ENCODE data around the gene SLC13A1.

Gene SLC13A1

DNA sequence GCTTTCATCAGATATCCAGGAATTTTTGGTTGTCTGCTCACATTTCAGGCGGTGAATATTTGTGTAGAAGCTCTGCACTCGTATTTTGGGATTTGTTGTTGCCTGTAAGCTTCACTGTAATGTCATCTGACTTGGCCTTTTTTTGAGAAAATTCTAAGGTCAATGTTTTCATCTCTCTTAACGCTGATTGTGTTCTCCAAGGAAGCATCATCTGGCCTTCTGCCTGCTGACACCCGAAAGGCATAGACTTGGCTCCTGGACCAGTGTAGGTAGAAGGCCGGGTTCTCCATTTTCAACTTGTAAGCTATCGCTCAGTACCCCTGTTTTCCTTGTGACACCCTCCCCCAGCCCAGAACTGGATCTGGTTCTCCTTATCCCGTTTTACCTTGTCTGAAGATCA lies 44.2 kb downstream of the SLC13A1 start:
- WGBS, 2 experiments (ENCODE audit: insufficient coverage in 2 of 2): 95 to 100% methylated on average over 3 to 4 of the region's 7 CpGs
- H3K27ac ChIP-seq (ENCODE audit: low read depth, low read length, severe bottlenecking): no peak overlapping the region
- no peaks in the 10 kb centered on the region for H3K36me3 ChIP-seq (ENCODE audit: control insufficient read depth, insufficient read depth, low read length)
- no peaks in the 10 kb centered on the region for H3K4me1 ChIP-seq (ENCODE audit: control insufficient read depth, insufficient read depth, low read length, poor library complexity, severe bottlenecking)
- no peaks in the 10 kb centered on the region for H3K9me3 ChIP-seq (ENCODE audit: control insufficient read depth, low read length)
- H3K4me3 ChIP-seq (ENCODE audit: extremely low read depth, insufficient read depth, low read length, poor library complexity, severe bottlenecking): no peak overlapping the region

DNA sequence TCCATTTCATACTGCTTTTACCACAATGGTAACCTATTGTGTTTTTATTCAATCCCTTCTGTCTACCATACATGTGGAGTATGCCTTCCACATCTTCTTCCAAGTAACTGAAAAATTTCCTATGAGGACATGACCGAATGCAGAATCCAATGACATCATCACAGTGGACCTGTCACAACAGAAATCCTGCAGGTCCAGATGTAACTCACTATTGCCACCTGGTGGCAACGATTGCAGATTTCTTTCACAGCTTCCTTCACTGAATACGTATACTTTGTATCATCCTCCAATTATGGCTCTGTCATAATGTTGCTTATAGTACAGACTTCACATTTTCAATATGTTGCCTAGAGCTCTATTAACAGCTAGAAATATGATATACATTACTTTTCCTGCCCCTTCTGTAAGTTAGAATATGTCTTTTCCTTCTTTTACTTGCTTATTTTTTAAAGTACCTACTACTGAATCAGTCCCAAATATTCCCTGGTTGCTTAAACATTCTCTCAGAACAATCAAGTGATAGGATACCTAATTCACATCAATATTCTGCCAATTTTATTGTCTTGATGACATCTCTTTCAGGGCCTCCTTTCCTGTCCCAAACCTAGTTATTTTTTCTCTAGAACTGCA lies 45.4 kb downstream of the SLC13A1 start:
- Histone ChIP-seq H3K9me3 (ENCODE audit: control insufficient read depth, low read length) (no peaks in the 10 kb centered on the region), H3K4me1 (ENCODE audit: control insufficient read depth, insufficient read depth, low read length, poor library complexity, severe bottlenecking) (no peaks in the 10 kb centered on the region), H3K27ac (ENCODE audit: low read depth, low read length, severe bottlenecking) (no peak overlapping the region), H3K36me3 (ENCODE audit: control insufficient read depth, insufficient read depth, low read length) (no peaks in the 10 kb centered on the region), H3K4me3 (ENCODE audit: extremely low read depth, insufficient read depth, low read length, poor library complexity, severe bottlenecking) (no peak overlapping the region)
- whole genome bisulfite sequencing, 2 experiments (ENCODE audit: insufficient coverage in 2 of 2): 0% methylated on average over 1 of the region's 3 CpGs

DNA sequence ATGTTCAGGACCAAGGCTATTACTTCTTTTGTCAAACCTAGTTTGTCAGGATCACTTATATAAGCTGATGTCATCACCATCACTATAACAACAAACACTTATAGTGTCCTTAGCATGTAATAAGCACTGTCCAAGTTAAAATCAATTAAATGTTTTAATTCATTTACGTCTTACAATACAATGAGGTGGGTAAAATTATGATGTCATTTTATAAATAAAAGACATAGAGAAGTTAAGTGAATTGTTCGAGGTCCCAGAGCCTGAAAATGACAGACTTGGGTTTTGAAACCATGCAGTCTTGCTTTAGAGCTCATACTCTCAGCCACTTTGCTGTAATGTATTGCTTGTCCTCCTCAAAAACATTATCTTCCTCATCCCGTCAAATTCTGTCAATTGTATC lies 48.3 kb downstream of the SLC13A1 start:
- no peaks in the 10 kb centered on the region for H3K36me3 ChIP-seq (ENCODE audit: control insufficient read depth, insufficient read depth, low read length)
- H3K4me1 ChIP-seq (ENCODE audit: control insufficient read depth, insufficient read depth, low read length, poor library complexity, severe bottlenecking): no peaks in the 10 kb centered on the region
- H3K27ac ChIP-seq (ENCODE audit: low read depth, low read length, severe bottlenecking): no peak overlapping the region
- H3K9me3 ChIP-seq (ENCODE audit: control insufficient read depth, low read length): no peaks in the 10 kb centered on the region
- H3K4me3 ChIP-seq (ENCODE audit: extremely low read depth, insufficient read depth, low read length, poor library complexity, severe bottlenecking): no peak overlapping the region
- whole genome bisulfite sequencing, 2 experiments (ENCODE audit: insufficient coverage in 2 of 2): 90% methylated on average over 2 of the region's 3 CpGs; no CpG with 5 or more reads in 1 of the 2 experiments

DNA sequence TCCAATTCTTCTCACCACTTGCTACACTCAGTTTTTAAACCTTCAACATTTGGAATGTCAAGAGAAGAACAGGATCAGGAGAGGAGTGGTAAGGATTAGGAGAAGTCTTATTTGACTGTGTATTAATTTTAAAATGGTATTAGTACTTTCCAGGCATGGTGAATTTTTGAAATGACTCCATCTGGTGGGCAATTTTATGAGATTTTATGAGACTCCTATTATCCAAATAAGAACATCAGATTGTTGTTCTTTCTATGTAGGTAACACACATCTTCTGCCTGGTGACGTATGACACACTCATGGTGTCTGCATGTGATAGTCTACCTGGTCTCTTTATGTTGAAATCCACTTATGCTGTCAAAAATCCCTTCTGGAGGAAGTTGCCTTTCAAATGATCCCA lies 51.0 kb downstream of the SLC13A1 start:
- Histone ChIP-seq H3K27ac (ENCODE audit: low read depth, low read length, severe bottlenecking) (no peak overlapping the region), H3K4me1 (ENCODE audit: control insufficient read depth, insufficient read depth, low read length, poor library complexity, severe bottlenecking) (no peaks in the 10 kb centered on the region), H3K36me3 (ENCODE audit: control insufficient read depth, insufficient read depth, low read length) (no peaks in the 10 kb centered on the region), H3K9me3 (ENCODE audit: control insufficient read depth, low read length) (no peaks in the 10 kb centered on the region), H3K4me3 (ENCODE audit: extremely low read depth, insufficient read depth, low read length, poor library complexity, severe bottlenecking) (no peak overlapping the region)
- 100% methylated on average over 1 of the region's 1 CpG; no CpG with 5 or more reads in 1 of the 2 experiments for WGBS, 2 experiments (ENCODE audit: insufficient coverage in 2 of 2)

DNA sequence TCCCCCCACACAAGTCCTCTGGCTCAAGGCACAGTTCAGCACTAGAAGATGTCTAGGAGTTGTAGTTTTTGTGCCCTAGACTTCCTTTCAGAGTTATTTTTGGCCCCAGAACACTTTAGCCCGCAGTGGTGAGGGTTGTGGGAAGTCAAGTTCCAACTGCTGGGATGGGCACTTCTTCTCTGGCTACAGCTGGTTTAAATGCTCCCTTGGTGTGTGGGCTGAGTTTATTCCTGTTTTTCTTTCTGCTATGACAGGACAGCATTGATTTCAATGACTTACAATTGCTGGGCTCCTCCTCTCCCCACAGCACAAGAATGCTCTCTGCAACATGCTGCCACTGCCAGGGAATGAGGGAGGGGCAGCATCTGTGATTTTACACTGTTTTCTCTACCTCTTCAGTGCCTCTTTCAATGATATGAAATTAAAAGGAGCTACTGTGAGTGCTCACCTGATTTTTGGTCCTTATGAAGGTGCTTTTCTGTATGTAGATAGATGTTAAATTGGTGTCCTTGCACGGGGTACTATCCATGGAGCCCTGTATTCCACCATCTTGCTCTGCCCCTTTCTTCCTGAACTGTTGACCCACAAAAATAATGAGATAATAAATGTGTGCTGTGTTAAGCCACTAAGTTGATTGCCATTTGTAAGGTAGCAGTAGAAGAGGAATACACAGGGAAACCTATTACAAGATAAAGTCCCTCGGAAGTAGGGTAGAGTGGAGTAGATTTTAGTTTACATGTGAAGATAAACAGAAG lies 56.3 kb downstream of the SLC13A1 start:
- 89 to 95% methylated on average over 2 of the region's 3 CpGs for WGBS, 2 experiments (ENCODE audit: insufficient coverage in 2 of 2)
- Histone ChIP-seq H3K27ac (ENCODE audit: low read depth, low read length, severe bottlenecking) (no peak overlapping the region), H3K9me3 (ENCODE audit: control insufficient read depth, low read length) (no peaks in the 10 kb centered on the region), H3K4me1 (ENCODE audit: control insufficient read depth, insufficient read depth, low read length, poor library complexity, severe bottlenecking) (no peaks in the 10 kb centered on the region), H3K36me3 (ENCODE audit: control insufficient read depth, insufficient read depth, low read length) (no peaks in the 10 kb centered on the region), H3K4me3 (ENCODE audit: extremely low read depth, insufficient read depth, low read length, poor library complexity, severe bottlenecking) (no peak overlapping the region)

DNA sequence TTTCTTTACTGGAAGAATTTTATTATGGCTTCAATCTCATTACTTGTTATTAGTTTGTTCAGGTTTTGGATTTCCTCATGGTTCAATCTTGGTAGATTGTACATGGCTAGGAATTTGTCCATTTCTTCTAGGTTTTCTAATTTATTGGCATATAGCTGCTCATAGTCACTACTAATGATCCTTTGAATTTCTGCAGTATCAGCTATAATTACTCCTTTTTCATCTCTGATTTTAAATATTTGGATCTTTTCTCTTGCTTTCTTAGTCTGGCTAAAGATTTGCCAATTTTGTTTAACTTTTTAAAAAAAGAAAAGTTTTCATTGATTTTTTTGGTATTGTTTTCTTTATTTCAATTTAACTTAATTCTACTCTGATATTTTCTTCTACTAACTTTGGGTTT lies 59.2 kb downstream of the SLC13A1 start:
- H3K4me1 ChIP-seq (ENCODE audit: control insufficient read depth, insufficient read depth, low read length, poor library complexity, severe bottlenecking): no peaks in the 10 kb centered on the region
- no peaks in the 10 kb centered on the region for H3K9me3 ChIP-seq (ENCODE audit: control insufficient read depth, low read length)
- no peak overlapping the region for H3K27ac ChIP-seq (ENCODE audit: low read depth, low read length, severe bottlenecking)
- H3K4me3 ChIP-seq (ENCODE audit: extremely low read depth, insufficient read depth, low read length, poor library complexity, severe bottlenecking): no peak overlapping the region
- no peaks in the 10 kb centered on the region for H3K36me3 ChIP-seq (ENCODE audit: control insufficient read depth, insufficient read depth, low read length)

DNA sequence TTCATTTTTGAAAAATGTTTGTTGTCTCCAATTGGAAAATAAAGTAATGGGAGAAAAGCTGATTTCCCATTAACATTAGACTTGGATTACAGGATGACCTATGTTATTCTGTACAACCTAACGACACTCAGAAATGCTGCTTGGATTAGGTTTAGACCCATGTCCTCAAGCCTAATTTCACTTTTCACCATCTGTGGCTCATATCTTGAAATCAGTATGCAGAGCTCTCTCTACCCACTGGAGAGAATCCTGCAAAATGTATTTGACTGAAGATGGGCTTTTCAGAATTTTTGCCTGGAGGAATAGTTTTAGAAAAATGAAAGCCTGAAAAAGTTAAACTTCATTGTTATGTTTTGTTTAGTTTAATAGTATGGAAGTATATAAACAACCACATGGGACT lies 63.8 kb downstream of the SLC13A1 start:
- Histone ChIP-seq H3K27ac (ENCODE audit: low read depth, low read length, severe bottlenecking) (no peak overlapping the region), H3K9me3 (ENCODE audit: control insufficient read depth, low read length) (no peaks in the 10 kb centered on the region), H3K4me3 (ENCODE audit: extremely low read depth, insufficient read depth, low read length, poor library complexity, severe bottlenecking) (no peak overlapping the region), H3K36me3 (ENCODE audit: control insufficient read depth, insufficient read depth, low read length) (no peaks in the 10 kb centered on the region), H3K4me1 (ENCODE audit: control insufficient read depth, insufficient read depth, low read length, poor library complexity, severe bottlenecking) (no peaks in the 10 kb centered on the region)
- WGBS, 2 experiments (ENCODE audit: insufficient coverage in 2 of 2): 78 to 100% methylated on average over 1 of the region's 1 CpG

DNA sequence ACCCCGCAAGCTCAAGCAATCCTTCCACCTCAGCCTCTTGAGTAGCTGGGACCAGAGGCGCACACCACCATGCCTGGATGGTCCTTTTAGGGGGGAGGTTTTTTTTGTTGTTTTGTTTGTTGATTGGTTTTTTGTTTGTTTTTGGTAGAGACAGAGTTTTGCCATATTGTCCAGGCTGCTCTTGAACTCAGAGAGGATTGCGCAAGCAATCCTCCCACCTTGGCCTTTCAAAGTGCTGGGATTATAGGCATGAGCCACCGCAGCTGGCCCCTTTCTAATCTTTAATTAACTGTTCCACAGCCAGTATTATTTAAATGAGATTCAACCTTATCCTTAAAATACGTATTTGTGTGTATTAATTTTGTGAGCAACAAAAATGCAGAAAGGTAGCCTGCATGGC lies 65.8 kb downstream of the SLC13A1 start:
- H3K9me3 ChIP-seq (ENCODE audit: control insufficient read depth, low read length): no peaks in the 10 kb centered on the region
- WGBS, 2 experiments (ENCODE audit: insufficient coverage in 2 of 2): 80 to 100% methylated on average over 1 to 2 of the region's 5 CpGs

DNA sequence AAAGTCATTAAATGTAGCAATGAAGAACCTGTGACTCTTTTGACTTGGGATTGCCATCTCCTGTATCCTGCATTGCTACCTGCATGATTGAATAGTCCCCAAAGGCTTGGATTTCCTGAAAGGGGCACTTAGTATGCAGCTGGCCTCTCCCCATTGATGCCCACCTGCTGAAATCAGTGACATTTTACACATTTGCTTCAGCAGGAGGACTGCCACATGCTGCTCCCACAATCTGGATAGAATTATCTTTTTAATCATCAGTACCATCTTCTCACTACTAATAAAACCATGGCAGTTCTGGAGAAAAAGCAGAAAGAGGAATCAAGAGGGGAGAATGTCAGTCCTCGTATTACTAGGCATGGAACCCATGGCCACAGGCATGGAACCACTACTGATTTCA lies 67.8 kb downstream of the SLC13A1 start:
- no peaks in the 10 kb centered on the region for H3K9me3 ChIP-seq (ENCODE audit: control insufficient read depth, low read length)
- H3K27ac ChIP-seq (ENCODE audit: low read depth, low read length, severe bottlenecking): no peak overlapping the region
- H3K4me1 ChIP-seq (ENCODE audit: control insufficient read depth, insufficient read depth, low read length, poor library complexity, severe bottlenecking): no peaks in the 10 kb centered on the region
- 100% methylated on average over 1 of the region's 1 CpG for WGBS, 2 experiments (ENCODE audit: insufficient coverage in 2 of 2)
- no peak overlapping the region for H3K4me3 ChIP-seq (ENCODE audit: extremely low read depth, insufficient read depth, low read length, poor library complexity, severe bottlenecking)
- no peaks in the 10 kb centered on the region for H3K36me3 ChIP-seq (ENCODE audit: control insufficient read depth, insufficient read depth, low read length)

More for the DNA sequence above, 65.8 kb downstream of the SLC13A1 start:
- no peak overlapping the region for H3K27ac ChIP-seq (ENCODE audit: low read depth, low read length, severe bottlenecking)
- no peak overlapping the region for H3K4me3 ChIP-seq (ENCODE audit: extremely low read depth, insufficient read depth, low read length, poor library complexity, severe bottlenecking)
- H3K4me1 ChIP-seq (ENCODE audit: control insufficient read depth, insufficient read depth, low read length, poor library complexity, severe bottlenecking): no peaks in the 10 kb centered on the region
- no peaks in the 10 kb centered on the region for H3K36me3 ChIP-seq (ENCODE audit: control insufficient read depth, insufficient read depth, low read length)

DNA sequence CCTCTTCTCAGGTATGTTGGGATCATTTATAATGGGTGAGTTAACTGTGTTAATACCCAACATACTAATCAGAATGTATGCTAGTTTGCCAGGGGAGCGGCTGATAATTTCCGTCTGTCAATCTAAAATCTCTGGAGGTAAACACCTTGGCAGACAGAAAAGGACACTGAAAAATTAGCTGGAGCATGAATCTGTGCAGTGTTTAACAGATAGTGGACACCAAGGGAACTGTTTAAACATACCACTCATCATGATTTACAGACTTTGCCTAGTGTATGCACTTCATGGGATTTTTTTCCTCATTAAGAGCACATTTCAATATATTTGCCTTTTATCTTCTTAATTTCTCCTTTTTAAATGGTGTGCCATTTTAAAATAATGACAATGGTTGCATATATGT lies 68.2 kb downstream of the SLC13A1 start:
- Histone ChIP-seq H3K9me3 (ENCODE audit: control insufficient read depth, low read length) (no peaks in the 10 kb centered on the region), H3K4me1 (ENCODE audit: control insufficient read depth, insufficient read depth, low read length, poor library complexity, severe bottlenecking) (no peaks in the 10 kb centered on the region), H3K27ac (ENCODE audit: low read depth, low read length, severe bottlenecking) (no peak overlapping the region), H3K36me3 (ENCODE audit: control insufficient read depth, insufficient read depth, low read length) (no peaks in the 10 kb centered on the region), H3K4me3 (ENCODE audit: extremely low read depth, insufficient read depth, low read length, poor library complexity, severe bottlenecking) (no peak overlapping the region)
- 94 to 100% methylated on average over 1 to 2 of the region's 2 CpGs for WGBS, 2 experiments (ENCODE audit: insufficient coverage in 2 of 2)

DNA sequence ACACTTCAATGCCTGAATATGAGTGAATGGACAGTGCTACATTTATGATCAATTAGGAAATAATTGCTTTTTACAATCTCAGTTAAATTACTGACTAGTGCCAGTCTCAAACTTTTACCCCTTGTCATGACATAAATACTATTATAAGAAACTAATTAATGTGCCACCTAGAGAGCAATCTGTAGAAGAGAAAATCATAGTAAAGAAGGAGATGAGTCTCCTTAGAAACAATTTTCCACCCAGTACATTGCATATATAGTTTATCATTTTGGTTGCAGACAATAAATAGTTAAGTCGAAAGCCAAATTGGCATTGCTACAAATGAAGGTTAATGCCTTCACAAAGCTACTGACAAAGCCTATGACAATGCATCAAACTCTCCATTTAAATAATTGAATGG lies 68.6 kb downstream of the SLC13A1 start:
- no CpG with 5 or more reads among the region's 1 CpG for WGBS, 2 experiments (ENCODE audit: insufficient coverage in 2 of 2)
- Histone ChIP-seq H3K4me3 (ENCODE audit: extremely low read depth, insufficient read depth, low read length, poor library complexity, severe bottlenecking) (no peak overlapping the region), H3K36me3 (ENCODE audit: control insufficient read depth, insufficient read depth, low read length) (no peaks in the 10 kb centered on the region), H3K9me3 (ENCODE audit: control insufficient read depth, low read length) (no peaks in the 10 kb centered on the region), H3K27ac (ENCODE audit: low read depth, low read length, severe bottlenecking) (no peak overlapping the region), H3K4me1 (ENCODE audit: control insufficient read depth, insufficient read depth, low read length, poor library complexity, severe bottlenecking) (no peaks in the 10 kb centered on the region)
